ENCODE measurements around the gene ZNF556. TPM values are rescaled to one million over a fixed set of nuclear protein-coding genes. Genes with fewer than 3 reads are reported as not detected.

ZNF556 gene
- polyA plus RNA-seq, 1 of the 3 experiments (the other 2 are of a cell fraction): 0.46 TPM

DNA sequence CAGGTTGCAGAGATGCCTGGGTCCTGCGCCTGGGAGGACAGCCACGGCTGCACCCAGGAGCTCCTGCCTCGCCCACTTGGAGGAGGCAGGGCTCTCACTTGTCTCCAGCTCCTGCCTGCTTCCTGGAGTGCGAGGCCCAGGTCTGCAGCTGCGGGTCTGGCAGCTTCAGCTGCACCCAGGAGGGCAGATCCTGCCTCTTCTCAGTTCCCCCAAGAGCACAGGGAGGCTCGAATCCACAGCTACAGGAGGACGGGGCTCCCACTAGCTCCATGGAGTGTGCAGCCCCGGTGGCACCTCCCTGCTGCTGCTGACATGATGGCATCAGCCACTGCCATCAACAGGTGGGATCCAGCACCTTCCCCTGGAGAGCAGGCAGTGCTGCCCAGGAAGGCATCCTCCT, 43.0 kb upstream of the ZNF556 start:
- Histone ChIP-seq H3F3A (replicated peaks; ENCODE audit: insufficient read depth) (no peaks in the 10 kb centered on the region), H4K20me1 (ENCODE audit: insufficient read depth) (no peaks in the 10 kb centered on the region), H3K4me2 (no peak overlapping the region), H3K27me3 (ENCODE audit: insufficient read depth) (no peaks in the 10 kb centered on the region), H3K4me1 (ENCODE audit: control insufficient read depth in 1 of 2, insufficient read depth in 2 of 2, low read depth in 1 of 2, low read length in 1 of 2) (peaks cover 0 to 3% of the 10 kb centered on the region in 2 experiments; a peak in 1 of 4 replicates), H3K9ac (no peak overlapping the region), H2AFZ (ENCODE audit: low read depth) (no peak overlapping the region), H3K27ac (ENCODE audit: low read depth in 2 of 2, low read length in 1 of 2) (no peak overlapping the region), H3K9me2 (no peaks in the 10 kb centered on the region), H3K9me3 (no peaks in the 10 kb centered on the region), H3K4me3 (ENCODE audit: low read depth in 2 of 2, low read length in 1 of 2) (no peak overlapping the region), H3K36me3 (replicated peaks in 1 of 2; ENCODE audit: control insufficient read depth in 1 of 2, insufficient read depth in 2 of 2, low read length in 1 of 2) (peaks cover 8 to 9% of the 10 kb centered on the region in 2 experiments), H3K79me2 (ENCODE audit: insufficient read depth) (no peaks in the 10 kb centered on the region)
- CTCF ChIA-PET: interaction anchor here (1.4 kb wide), 1 partner anchor 10 kb away, joined by 4 read pairs; no protein-coding TSS in a partner anchor
- TF ChIP-seq GABPA (IDR thresholded peaks at IDR 0.05; ENCODE audit: low read depth) (no peak), SMC3 (IDR thresholded peaks at IDR 0.05; ENCODE audit: low read depth, low read length) (no peak), FOXM1 (IDR thresholded peaks at IDR 0.05; ENCODE audit: low read depth) (no peak), RCOR1 (IDR thresholded peaks at IDR 0.05; ENCODE audit: low read length) (no peak), CHD2 (IDR thresholded peaks at IDR 0.05; ENCODE audit: low read length, partially characterized antibody) (no peak), FOSL2 (IDR thresholded peaks at IDR 0.05; ENCODE audit: borderline replicate concordance, low read depth) (no peak), TEAD4 (IDR thresholded peaks at IDR 0.05; ENCODE audit: borderline replicate concordance, insufficient read depth) (no peak), EP300 (IDR thresholded peaks at IDR 0.05; ENCODE audit: borderline replicate concordance in 1 of 2, low read depth in 1 of 2, low read length in 1 of 2) (no peak), NFIC (IDR thresholded peaks at IDR 0.05; ENCODE audit: borderline replicate concordance) (no peak), RFX5 (IDR thresholded peaks at IDR 0.05; ENCODE audit: low read length) (no peak), MXI1 (IDR thresholded peaks at IDR 0.05; ENCODE audit: low read depth, low read length) (no peak), POLR2AphosphoS5 (IDR thresholded peaks at IDR 0.05; ENCODE audit: low read depth, low read length) (no peak)
- TF ChIP-seq, protein P1, sequence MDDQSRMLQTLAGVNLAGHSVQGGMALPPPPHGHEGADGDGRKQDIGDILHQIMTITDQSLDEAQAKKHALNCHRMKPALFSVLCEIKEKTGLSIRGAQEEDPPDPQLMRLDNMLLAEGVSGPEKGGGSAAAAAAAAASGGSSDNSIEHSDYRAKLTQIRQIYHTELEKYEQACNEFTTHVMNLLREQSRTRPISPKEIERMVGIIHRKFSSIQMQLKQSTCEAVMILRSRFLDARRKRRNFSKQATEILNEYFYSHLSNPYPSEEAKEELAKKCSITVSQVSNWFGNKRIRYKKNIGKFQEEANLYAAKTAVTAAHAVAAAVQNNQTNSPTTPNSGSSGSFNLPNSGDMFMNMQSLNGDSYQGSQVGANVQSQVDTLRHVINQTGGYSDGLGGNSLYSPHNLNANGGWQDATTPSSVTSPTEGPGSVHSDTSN (IDR thresholded peaks at IDR 0.05): no peak
- TF ChIP-seq, protein P2, sequence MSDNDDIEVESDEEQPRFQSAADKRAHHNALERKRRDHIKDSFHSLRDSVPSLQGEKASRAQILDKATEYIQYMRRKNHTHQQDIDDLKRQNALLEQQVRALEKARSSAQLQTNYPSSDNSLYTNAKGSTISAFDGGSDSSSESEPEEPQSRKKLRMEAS (IDR thresholded peaks at IDR 0.05; ENCODE audit: low read depth): no peak
- TF ChIP-seq, protein P3, sequence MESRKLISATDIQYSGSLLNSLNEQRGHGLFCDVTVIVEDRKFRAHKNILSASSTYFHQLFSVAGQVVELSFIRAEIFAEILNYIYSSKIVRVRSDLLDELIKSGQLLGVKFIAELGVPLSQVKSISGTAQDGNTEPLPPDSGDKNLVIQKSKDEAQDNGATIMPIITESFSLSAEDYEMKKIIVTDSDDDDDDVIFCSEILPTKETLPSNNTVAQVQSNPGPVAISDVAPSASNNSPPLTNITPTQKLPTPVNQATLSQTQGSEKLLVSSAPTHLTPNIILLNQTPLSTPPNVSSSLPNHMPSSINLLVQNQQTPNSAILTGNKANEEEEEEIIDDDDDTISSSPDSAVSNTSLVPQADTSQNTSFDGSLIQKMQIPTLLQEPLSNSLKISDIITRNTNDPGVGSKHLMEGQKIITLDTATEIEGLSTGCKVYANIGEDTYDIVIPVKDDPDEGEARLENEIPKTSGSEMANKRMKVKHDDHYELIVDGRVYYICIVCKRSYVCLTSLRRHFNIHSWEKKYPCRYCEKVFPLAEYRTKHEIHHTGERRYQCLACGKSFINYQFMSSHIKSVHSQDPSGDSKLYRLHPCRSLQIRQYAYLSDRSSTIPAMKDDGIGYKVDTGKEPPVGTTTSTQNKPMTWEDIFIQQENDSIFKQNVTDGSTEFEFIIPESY (IDR thresholded peaks at IDR 0.05; ENCODE audit: borderline replicate concordance, low read depth): no peak
- TF ChIP-seq, protein P4, sequence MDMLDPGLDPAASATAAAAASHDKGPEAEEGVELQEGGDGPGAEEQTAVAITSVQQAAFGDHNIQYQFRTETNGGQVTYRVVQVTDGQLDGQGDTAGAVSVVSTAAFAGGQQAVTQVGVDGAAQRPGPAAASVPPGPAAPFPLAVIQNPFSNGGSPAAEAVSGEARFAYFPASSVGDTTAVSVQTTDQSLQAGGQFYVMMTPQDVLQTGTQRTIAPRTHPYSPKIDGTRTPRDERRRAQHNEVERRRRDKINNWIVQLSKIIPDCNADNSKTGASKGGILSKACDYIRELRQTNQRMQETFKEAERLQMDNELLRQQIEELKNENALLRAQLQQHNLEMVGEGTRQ (IDR thresholded peaks at IDR 0.05; ENCODE audit: borderline replicate concordance, low read depth, low read length): no peak
- 42% methylated on average over 4 of the region's 8 CpGs for WGBS (ENCODE audit: low lambda C conversion rate)
- POLR2A ChIA-PET: no interaction called here
- no peak for DNase-seq

Measured in SK-N-SH (cell line).